AG04450 (cell line): ENCODE results near the gene UBXN4. TPM values are rescaled to one million over a fixed set of nuclear protein-coding genes. Genes with fewer than 3 reads are reported as not detected.
"Not testable (repeated sequence)": the region's sequence is repeated elsewhere in the genome, so short reads cannot be mapped to it uniquely, and the experiment has no call there.

Experiments used
- CTCF ChIA-PET: fragments of 300-600, 350-600 bp; formaldehyde crosslinking; extraction: SDS; loops from one replicate; lab custom pipeline; 2022; ENCODE audit warnings: antibody characterized with exemption, inconsistent platforms; lab: Charles Lee
- POLR2A ChIA-PET: fragments of 350-600 bp; formaldehyde crosslinking; extraction: SDS; loops from one replicate; lab custom pipeline; 2021; ENCODE audit warnings: antibody characterized with exemption, inconsistent platforms; lab: Yijun Ruan, JAX
- DNase-seq: peaks from one replicate; pipeline ENCODE4 v3.0.0-alpha.2; 2011; ENCODE audit warnings: low read depth, low spot score
- H3K27ac ChIP-seq: one replicate; pipeline ENCODE4 v1.5.1; 2012; ENCODE audit warnings: low read depth, low read length, control low read depth
- H3K27me3 ChIP-seq: one replicate; pipeline ENCODE4 v1.6.0; 2012; ENCODE audit warnings: low read length; ENCODE audit not compliant: control insufficient read depth, insufficient read depth
- H3K4me3 ChIP-seq: 2 replicates; pipeline ENCODE4 v1.5.1; 2011; ENCODE audit warnings: mild to moderate bottlenecking, low read depth, low read length, control low read depth
- H3K9me3 ChIP-seq: 2 replicates; pipeline ENCODE4 v1.5.1; 2012; ENCODE audit warnings: low read length; ENCODE audit not compliant: control insufficient read depth, insufficient read depth
- CTCF ChIP-seq: IDR thresholded peaks from 2 replicates; pipeline ENCODE4 v1.5.1; 2011; ENCODE audit warnings: low read depth, low read length, control low read depth, inconsistent platforms
- polyA plus RNA-seq: library from polyadenylated mRNA; depleted of rRNA; stranded (reverse); fragments of >200 nt; gene quantifications from 2 replicates; pipeline ENCODE4 v1.2.3, GENCODE V29; 2011

The UBXN4 gene
- polyA plus RNA-seq, 1 experiment: 141 TPM

- TF ChIP-seq CTCF: no peak
- Histone ChIP-seq H3K9me3 (peaks cover 12% of the 10 kb centered on the region), H3K27me3 (no peaks in the 10 kb centered on the region), H3K4me3 (no peak overlapping the region), H3K27ac (no peak overlapping the region)
- ChIA-PET CTCF (interaction anchor here (0.9 kb wide), 1 partner anchor 11 kb away, joined by 4 read pairs; no protein-coding TSS in a partner anchor), POLR2A (no interaction called here)
- no peak for DNase-seq
Measured at GRCh38 chr2:135803278-135803677, 61.6 kb downstream of the UBXN4 start.

GRCh38 chr2:135807874-135808273 lies 66.2 kb downstream of the UBXN4 start:
- CTCF ChIA-PET: interaction anchor here (3.5 kb wide), 1 partner anchor 11 kb away, joined by 30 read pairs; no protein-coding TSS in a partner anchor
- DNase-seq, H3K4me3 ChIP-seq, H3K27me3 ChIP-seq, H3K27ac ChIP-seq, POLR2A ChIA-PET, H3K9me3 ChIP-seq: not testable (repeated sequence)

- TF ChIP-seq CTCF: no peak
- DNase-seq: no peak
- POLR2A ChIA-PET: no interaction called here
- Histone ChIP-seq H3K9me3 (no peaks in the 10 kb centered on the region; the same call in 1 of the 2 replicates), H3K27ac (no peak overlapping the region), H3K27me3 (no peaks in the 10 kb centered on the region), H3K4me3 (no peak overlapping the region)
- CTCF ChIA-PET: interaction anchor here (1.4 to 2.5 kb wide), 2 partner anchors 9 to 16 kb away, joined by 4 to 15 read pairs; no protein-coding TSS in a partner anchor
Measured at GRCh38 chr2:135812907-135813511, 71.4 kb downstream of the UBXN4 start.

- no peak overlapping the region for H3K27ac ChIP-seq
- no peak overlapping the region for H3K4me3 ChIP-seq
- TF ChIP-seq CTCF: no peak
- ChIA-PET CTCF (interaction anchor here (2.7 kb wide), 1 partner anchor 18 kb away, joined by 12 read pairs; no protein-coding TSS in a partner anchor), POLR2A (no interaction called here)
- DNase-seq: no peak
- H3K9me3 ChIP-seq: no peaks in the 10 kb centered on the region; the same call in 1 of the 2 replicates
- no peaks in the 10 kb centered on the region for H3K27me3 ChIP-seq
Measured at GRCh38 chr2:135815269-135815668, 73.6 kb downstream of the UBXN4 start.

- ChIA-PET CTCF (no interaction called here), POLR2A (no interaction called here)
- Histone ChIP-seq H3K9me3 (no peaks in the 10 kb centered on the region; the same call in 1 of the 2 replicates), H3K27ac (no peak overlapping the region), H3K27me3 (no peaks in the 10 kb centered on the region), H3K4me3 (no peak overlapping the region)
- no peak for TF ChIP-seq CTCF
- DNase-seq: no peak
Measured at GRCh38 chr2:135817466-135817865, 75.8 kb downstream of the UBXN4 start.
